ENCODE measurements around the gene SLC9A4.

The SLC9A4 gene, protein sequence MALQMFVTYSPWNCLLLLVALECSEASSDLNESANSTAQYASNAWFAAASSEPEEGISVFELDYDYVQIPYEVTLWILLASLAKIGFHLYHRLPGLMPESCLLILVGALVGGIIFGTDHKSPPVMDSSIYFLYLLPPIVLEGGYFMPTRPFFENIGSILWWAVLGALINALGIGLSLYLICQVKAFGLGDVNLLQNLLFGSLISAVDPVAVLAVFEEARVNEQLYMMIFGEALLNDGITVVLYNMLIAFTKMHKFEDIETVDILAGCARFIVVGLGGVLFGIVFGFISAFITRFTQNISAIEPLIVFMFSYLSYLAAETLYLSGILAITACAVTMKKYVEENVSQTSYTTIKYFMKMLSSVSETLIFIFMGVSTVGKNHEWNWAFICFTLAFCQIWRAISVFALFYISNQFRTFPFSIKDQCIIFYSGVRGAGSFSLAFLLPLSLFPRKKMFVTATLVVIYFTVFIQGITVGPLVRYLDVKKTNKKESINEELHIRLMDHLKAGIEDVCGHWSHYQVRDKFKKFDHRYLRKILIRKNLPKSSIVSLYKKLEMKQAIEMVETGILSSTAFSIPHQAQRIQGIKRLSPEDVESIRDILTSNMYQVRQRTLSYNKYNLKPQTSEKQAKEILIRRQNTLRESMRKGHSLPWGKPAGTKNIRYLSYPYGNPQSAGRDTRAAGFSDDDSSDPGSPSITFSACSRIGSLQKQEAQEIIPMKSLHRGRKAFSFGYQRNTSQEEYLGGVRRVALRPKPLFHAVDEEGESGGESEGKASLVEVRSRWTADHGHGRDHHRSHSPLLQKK
- 0 reads per million in 2 donors for total RNA-seq

DNA sequence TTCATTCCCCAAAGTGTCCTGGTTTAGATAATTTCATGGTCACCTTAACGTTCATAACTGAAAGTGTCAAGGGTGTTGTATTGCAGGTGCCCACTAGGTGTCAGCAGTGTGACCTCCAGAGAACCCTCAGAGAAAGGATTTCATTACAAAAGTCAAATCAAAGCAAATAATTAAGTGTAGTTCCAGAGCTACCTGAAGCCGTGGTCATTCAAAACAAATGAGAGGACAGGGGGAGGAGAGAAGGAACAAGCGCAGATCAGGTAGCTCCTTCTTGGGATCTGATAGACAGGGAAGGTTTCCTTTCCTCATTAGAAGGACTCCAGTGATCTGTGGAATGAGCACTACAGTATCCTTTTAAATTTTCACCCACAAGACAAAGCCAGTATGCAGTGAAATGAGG lies at the start of gene SLC9A4:
Gene SLC9A4 (plus strand): TSS at position 207 of the 400 bp plus-strand sequence. CDS start 534 bp downstream, outside the sequence.
- peak; percentile 24 for DNase-seq

DNA sequence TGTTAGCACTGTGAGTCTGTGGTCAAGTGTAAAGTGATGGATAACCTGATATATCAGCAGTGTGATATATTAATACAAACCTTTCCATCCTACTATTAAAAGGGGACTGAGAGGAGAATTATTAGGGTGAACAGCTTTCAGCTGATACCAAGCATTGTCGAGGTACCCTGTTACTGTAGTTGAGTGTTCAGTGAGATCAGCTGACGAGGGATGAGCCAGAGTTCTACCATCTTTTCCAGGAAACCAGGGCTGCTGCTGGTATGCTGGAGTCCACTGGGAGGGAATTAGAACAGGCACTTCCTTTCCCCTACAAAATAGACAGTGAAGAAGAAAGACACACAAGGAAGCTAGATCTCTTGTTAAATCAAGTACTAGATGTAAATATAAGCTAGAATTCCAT lies 49.7 kb upstream of the SLC9A4 start:
- DNase-seq, result no peak

DNA sequence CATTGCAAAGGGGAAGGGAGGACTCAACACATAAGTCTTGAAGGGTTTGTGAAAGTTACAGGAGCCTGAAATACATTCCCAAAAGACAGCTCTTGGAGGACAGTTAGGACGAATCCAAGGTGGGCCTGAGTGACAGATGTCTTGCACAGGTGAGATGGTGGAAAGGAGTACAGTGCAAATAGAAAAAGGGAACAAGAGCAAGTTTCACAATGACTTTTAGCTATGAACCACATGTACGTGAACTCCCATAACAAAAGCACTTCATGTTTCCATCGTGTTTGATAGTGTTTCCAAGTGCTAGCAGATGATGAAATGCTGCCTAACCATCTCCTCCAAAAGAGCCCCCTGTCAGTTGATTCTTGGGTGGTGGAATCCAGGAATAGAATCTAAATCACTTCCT lies 48.3 kb upstream of the SLC9A4 start:
- DNase-seq, result no peak

DNA sequence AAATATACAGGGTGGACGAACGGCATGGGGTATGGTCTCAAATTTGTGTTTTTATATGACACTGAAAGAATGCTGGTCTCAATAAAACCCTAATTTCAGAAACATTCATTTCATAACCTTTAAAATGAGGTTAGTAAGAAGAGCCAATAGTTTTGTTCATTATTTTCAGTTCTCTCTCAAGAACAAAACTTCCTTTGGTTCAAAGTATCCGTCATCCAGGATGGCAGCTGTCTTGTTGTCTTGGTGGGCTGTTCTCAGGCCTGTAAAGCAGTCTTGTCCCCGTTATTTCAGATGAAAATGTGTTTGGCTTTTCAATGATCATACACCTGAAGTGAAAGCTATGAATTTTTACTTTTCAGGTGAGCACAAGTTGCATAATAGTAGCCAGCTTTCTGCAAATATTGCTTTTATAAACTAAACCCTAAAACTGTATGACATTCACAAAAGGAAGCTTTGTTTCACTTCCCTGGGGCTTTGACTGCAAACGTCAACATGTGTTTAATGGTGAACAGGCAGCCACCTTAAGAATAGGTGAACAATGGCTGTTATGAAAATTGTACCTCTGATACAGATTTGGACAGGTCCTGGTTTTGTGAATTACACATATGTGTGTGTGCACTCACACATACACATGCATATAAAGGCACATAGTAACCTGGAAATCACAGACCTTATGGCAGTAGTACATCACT lies 47.4 kb upstream of the SLC9A4 start:
- DNase-seq, result no peak

DNA sequence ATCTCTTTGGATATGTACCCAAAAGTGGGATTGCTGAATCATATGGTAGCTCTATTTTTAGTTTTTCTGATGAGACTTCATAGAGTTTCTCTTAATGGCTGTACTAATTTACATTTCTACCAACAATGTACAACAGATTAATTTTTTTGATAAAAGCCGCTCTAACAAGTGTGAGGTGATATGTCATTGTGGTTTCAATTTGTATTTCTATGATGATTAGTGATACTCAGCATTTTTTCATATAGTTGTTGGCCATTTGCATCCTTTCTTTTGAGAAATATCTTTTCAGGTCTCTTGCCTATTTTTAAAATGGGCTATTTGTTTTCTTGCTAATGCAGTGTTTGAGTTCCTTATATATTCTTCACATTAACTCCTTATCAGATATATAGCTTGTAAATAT lies 45.8 kb upstream of the SLC9A4 start:
- no peak for DNase-seq

DNA sequence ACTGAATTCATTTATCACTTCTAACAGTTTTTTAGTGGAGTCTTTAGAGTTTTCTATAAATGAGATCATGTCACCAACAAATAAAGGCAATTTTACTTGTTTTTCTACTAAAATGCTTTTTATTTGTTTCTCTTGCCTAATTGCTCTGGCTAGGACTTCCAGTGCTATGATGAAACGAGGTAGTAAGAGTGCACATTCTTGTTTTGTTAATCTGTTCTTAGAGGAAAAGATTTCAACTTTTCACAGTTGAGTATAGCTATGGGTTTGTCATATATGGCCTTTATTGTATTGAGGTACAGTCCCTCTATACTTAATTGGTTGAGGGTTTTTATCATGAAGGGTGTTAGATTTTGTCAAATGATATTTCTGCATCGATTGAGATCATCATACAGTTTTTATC lies 44.5 kb upstream of the SLC9A4 start:
- DNase-seq, result no peak

DNA sequence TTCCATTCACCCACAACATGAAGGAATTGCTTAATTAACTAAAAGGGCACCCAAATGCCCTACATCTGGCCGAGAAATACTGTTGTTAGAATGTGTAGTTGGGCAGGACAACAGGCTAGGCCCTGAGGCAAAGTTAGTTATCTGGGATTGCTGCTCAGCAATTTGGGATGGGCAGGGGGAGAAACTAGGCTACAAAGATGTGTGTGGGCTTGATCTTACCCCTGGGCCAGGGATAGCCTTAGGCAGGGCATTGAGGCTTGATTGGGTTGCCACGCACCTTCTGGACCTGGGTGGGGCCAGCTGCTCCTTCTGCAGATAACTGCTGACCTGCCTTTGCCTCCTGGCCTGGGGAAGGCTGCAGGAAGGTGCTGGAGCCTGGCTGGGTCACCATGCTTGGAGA lies 40.6 kb upstream of the SLC9A4 start:
- DNase-seq, result no peak

DNA sequence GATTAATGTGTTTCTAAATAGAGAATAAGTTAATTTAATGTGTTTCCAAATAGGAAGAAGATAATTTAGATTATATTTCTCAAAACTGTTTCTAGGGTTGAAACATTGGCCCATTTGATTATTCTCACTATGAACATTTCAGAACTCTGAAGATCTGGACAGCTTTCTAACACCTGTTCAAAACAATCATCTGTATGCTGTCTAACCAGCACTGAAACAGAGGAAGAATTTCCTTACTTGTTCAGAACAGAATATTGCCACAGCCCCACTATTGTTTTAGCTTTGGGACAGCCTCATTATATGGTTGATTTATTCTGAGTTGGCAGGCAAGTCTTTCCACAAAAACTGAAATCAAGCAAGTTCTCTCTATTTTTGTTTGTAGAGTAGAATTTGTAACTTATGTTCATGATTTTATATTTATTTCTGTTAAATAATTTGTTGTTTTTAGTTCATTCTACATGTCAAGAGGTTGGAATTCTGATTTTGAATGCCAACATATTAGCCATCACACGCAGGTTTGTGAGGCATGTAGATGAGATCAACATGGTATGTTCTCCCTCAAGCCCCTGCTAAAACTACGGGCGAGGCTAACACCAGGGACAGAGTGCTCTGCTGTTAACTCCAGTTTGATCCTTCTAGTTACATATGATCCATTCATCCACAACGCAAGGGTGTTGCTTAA lies 38.9 kb upstream of the SLC9A4 start:
- DNase-seq, result no peak

DNA sequence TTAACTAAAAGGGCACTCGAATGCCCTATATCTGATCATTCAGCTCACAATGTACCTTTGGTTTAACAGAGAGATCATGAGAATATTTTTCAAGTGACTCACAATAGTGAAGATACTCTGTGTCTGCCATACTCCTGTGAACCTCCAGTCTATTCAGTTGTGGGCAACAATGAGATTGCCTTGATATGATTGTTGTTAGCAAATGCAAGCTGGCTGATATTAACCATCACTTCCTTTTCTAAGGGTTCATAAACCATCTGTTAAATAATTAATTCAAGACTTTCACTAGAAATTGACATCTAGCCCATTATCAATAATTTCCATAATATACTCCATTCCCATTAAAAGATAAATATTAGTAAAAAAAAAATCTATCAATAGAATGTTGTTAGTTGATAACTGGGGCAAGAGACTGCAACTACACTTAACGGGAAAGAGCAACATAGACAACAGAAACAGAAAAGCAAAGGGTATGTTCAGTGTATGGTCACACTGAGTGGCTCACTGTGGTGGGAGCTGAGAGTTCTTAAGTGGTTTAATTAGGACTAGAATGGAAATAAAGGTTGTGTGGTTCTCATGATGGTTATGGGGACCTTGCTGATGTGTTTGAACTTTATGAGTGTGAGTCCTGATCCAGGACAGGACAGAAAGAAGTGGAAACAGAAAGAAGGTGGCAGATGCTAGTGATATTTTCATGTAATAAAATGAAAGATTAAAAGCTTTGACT lies 38.2 kb upstream of the SLC9A4 start:
- no peak for DNase-seq

DNA sequence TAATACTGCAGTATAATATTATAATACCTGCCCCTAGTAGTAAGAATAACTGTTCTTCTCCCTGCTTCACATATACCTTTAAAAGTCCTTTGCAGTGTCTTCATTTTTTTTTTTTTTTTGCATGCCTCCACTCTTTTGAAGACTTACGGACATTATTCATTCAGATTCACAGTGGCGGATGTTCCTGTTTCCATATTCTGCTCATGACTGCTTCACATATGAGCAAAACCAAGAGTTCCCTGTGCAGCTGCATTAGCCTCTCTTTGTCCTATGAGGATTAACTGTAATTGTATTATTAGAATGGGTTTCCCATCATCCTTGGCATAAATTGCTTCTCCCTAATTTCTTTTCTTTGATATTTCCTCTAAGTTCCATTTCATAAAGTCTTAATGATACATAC lies 37.3 kb upstream of the SLC9A4 start:
- DNase-seq, result no peak

DNA sequence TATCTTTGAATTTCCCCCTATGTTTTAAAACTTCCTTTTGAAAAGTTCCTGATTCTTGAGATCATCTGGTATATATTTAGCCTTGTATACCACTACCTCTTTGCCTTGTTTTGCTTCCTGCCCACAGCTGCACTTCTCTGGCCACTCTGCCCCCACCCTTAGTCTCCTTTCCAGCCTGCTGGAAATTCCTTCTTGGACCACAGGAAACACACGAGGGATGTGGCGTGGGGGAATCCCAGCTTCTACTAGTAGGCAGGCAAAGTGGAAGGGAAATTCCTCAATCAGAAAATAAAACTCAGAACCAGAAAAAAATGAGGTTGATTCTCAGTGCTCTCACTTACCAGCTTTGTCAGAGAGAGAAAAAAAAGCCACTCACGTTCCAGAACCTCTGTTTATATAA lies 36.7 kb upstream of the SLC9A4 start:
- DNase-seq, result no peak

DNA sequence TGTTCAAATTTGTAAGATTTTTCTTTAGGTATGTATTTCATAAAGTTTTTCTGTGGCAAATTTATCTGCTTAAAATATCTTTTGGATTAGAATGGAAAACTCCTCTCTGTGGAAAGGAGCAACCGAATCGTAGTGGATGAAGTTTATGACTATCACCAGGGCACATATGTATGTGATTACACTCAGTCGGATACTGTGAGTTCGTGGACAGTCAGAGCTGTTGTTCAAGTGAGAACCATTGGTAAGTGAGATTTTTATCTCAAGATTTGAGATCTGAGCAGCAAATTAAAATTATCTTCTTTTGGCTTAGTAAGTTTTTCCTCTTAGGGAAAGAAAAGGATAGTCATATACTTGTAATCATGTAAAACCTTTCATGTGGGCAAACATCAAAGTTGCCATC lies 35.9 kb upstream of the SLC9A4 start:
- DNase-seq, result no peak

DNA sequence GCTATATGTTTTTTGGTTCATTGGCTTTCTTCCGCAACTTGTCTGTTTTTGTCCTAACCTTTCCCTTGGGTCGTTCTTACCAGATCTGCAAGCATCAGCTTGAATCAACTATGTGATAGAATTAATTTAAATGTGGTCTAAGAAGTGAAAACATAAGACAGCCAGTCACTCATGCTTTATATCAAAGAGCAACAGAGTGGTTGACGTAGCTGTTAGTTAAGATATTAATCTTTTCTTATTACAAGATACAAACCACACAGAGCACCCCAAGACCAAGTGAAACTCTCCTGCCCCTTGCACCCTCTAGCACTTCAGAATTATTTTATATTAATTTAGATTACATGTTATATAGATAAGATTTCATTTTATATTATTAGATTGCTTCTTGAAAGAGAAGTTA lies 34.9 kb upstream of the SLC9A4 start:
- DNase-seq, result no peak

DNA sequence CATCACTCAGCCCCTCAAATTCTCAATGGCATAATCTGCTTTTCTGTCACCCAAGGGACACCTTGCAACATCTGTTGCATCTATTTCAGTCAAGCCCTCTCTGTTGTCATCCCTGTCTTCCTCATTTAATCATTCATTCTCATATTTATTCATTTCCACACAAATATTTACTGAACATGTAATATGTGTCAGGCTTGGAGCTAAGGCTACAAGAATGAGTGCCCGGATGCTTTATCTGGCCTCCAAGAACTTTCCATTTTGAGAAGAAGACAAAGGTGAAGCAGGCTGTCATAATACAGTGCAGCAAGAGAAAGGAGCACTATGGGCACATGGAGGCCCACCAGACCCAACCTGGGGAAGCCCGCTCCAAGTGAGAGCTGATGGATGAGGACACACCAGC lies 34.4 kb upstream of the SLC9A4 start:
- no peak for DNase-seq

DNA sequence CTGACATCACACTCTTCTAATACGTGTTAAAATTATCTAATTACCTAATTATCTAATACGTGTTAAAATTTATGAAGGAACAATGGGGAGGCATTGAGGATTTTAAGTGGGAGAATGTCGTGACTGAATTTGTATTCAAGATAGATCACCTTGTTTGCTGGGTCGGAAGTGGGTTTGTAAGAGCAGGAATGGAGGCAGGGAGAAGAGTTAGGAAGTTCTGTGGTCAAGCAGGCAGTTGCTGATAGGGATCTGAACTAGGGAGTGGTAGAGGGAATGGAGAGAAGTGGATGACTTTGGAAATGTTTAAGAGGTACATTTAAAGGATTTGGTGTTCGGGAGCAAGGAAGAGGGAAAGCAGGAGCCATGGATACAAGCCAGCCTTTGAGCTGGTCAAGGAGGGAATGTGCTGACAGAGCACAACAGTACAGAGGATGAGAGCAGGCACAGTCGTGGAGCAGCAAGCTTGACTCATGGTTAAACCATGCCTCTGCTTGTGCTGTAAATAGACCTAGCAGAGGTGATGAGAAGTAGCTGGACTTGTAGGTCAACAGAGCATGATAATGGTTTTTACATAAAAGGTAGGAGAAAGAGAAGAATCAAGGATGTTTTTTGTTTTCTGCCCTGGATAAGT lies 33.8 kb upstream of the SLC9A4 start:
- no peak for DNase-seq

DNA sequence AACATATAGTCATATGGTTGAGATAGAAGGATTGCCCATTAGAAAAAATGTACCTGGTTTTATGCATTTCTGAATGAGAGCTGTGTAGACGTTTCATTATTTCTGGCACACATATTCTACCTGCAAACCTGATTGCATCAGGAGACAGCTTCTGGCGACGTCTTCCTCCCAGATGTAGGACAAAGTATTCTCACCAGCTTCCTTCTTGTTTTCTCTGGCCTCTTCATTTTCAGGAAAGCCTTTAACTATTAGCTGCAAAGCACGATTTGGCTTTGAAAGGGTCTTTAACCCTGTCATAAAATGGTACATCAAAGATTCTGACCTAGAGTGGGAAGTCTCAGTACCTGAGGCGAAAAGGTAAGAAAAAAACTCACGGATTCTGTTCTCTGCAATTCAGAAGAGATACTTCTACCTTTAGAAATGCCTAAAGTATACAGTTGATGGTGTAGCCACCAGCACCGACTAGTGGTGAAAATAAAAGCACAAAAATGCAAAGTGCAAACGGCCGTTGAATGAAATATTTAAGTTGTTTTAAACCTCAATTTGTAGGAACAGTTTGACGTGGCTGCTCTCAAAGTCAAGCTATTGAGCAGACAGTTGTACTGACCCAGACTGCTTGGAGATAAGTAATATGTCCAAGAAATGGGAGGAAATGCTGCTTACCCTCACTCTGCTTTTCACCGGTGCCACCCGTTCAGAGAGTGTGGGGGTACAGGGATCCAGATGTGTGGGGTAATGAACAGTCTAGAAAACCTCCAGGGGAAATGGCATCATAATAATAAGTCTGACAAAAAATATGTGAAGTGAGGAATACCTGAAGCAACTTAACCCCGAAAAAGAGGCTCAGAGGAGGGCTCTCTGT lies 29.8 kb upstream of the SLC9A4 start:
- DNase-seq, result peak; percentile 12

DNA sequence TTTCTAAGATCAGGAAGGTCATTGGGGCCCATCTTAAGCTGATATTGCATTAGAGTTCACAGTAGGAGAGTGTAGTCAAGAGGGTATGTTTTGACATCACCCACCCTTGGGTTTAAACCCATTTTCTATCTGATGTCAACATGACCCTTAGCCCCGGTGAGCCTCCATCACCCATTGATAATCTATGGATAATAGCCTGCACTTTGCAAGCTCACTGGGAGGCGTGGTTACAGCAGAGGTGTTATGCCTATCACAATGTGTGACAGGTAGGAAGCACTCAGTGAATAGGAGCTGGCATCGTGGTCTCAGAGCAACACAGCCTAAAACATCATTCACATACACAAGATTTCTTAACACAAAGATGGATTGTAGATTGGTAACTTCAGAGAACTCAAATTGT lies 28.8 kb upstream of the SLC9A4 start:
- no peak for DNase-seq

DNA sequence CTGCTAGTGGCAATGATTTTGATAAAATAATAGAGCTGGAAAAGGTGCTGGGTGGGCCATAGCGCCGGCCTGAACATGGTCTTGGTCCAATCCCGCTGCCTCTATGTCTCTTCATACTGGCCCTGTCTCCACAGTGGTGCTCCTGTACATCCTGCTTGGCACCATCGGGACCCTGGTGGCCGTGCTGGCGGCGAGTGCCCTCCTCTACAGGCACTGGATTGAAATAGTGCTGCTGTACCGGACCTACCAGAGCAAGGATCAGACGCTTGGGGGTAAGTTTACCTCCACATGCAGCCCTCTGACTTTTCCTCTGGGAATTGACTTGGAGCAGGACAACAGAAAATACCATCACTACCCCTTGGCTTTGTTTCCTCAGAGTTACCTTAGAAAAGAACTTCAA lies 26.1 kb upstream of the SLC9A4 start:
- no peak for DNase-seq

DNA sequence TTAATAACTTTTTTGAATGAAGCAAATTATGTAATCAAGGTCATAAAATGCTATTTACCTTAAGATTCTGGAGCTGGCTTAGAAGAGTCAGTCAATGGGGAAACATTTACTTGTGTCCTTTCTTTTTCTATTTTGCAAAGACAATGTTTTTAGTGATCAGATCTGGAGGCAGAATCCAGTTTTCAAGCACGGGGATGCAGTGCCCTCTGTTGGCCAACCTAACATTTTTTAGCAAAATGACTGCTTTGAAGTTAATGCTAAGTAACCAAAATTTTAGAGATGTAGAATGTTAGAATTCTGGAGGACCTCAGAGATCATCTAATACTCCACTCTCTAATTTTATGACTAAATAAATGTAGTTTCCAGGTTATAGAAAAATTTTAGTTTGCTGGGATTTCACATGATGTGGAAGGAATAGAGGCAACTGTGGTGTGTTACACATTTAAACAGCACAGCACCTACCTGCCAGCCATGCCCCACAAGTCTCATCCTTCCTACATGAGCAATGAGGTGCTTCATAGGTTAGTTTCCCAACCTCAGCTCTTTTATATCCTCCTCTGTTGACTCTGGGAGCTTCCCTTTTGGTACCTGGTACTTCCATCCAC lies 23.6 kb upstream of the SLC9A4 start:
- peak; percentile 57 for DNase-seq

DNA sequence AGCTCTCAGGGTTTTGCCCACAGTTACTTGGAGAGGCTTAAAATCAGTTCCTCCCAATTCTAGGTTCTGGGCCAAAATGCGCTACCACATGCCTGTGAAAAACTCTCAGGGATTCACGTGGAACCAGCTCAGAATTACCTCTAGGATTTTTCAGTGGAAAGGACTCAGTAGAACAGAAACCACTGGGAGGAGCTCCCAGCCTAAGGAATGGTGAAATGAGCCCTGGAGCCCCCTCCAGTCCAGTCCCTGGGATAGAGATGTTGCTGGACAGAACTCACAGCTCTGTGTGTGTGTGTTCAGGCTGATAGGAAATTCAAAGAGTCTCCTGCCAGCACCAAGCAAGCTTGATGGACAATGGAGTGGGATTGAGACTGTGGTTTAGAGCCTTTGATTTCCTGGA lies 21.1 kb upstream of the SLC9A4 start:
- no peak for DNase-seq
